Endodermal cell (in vitro differentiated cells): ENCODE results near the gene CHODL. TPM values are rescaled to one million over a fixed set of nuclear protein-coding genes. Genes with fewer than 3 reads are reported as not detected.

Source experiments
- DNase-seq: peaks from one replicate; pipeline ENCODE4 v3.0.0-alpha.2; 2017
- H3K27ac ChIP-seq: 2 replicates; pipeline ENCODE4 v1.5.1; 2013; ENCODE audit warnings: mild to moderate bottlenecking, low read depth, low read length, moderate library complexity
- H3K27me3 ChIP-seq: 2 replicates; pipeline ENCODE4 v1.6.1; 2013; ENCODE audit warnings: mild to moderate bottlenecking, low read length, moderate library complexity; ENCODE audit not compliant: insufficient read depth, control insufficient read depth, poor library complexity, severe bottlenecking
- H3K36me3 ChIP-seq: 2 replicates; pipeline ENCODE4 v1.7.0; 2013; ENCODE audit warnings: mild to moderate bottlenecking, low read length, moderate library complexity; ENCODE audit not compliant: control insufficient read depth, insufficient read depth
- H3K4me1 ChIP-seq: one replicate; pipeline ENCODE4 v1.7.0; 2013; ENCODE audit warnings: low read length; ENCODE audit not compliant: control insufficient read depth, insufficient read depth
- H3K4me3 ChIP-seq: 2 replicates; pipeline ENCODE4 v1.5.1; 2013; ENCODE audit warnings: mild to moderate bottlenecking, low read length, moderate library complexity
- H3K9ac ChIP-seq: 2 replicates; pipeline ENCODE4 v1.6.1; 2013; ENCODE audit warnings: mild to moderate bottlenecking, low read length, moderate library complexity; ENCODE audit not compliant: poor library complexity, severe bottlenecking; ENCODE audit errors: extremely low read depth
- H3K9me3 ChIP-seq: 2 replicates; pipeline ENCODE4 v1.6.1; 2013; ENCODE audit warnings: mild to moderate bottlenecking, low read length, moderate library complexity; ENCODE audit not compliant: control insufficient read depth
- H3K27ac Mint-ChIP-seq: 2 replicates; pipeline ENCODE4 v1.8.0; 2020; ENCODE audit warnings: mixed read lengths
- H3K27me3 Mint-ChIP-seq: 2 replicates; pipeline ENCODE4 v1.8.0; 2021; ENCODE audit warnings: mild to moderate bottlenecking, mixed read lengths; ENCODE audit not compliant: insufficient read depth
- H3K36me3 Mint-ChIP-seq: 2 replicates; pipeline ENCODE4 v1.8.0; 2020; ENCODE audit warnings: low read depth, mixed read lengths
- H3K4me1 Mint-ChIP-seq: 2 replicates; pipeline ENCODE4 v1.8.0; 2020; ENCODE audit warnings: mixed read lengths
- H3K4me3 Mint-ChIP-seq: 2 replicates; pipeline ENCODE4 v1.8.0; 2020; ENCODE audit warnings: mild to moderate bottlenecking, moderate library complexity, mixed read lengths
- H3K9me3 Mint-ChIP-seq: 2 replicates; pipeline ENCODE4 v1.8.0; 2020; ENCODE audit warnings: mild to moderate bottlenecking, mixed read lengths
- CTCF ChIP-seq: fragments of 200-600 bp; sonication (generic); conservative IDR thresholded peaks from 2 replicates; pipeline ENCODE4 v1.5.0; 2021; ENCODE audit warnings: antibody characterized with exemption, mild to moderate bottlenecking
- WGBS, 2 experiments: methylation state at CpG; one replicate each; pipeline versions ENCODE4 v1.1.5 to v1.1.7; 2013; ENCODE audit warnings: missing lambda C conversion rate in 2 of 2, mixed read lengths in 1 of 2; ENCODE audit not compliant: insufficient coverage in 1 of 2, insufficient read length in 1 of 2; 5-methylcytosine and 5-hydroxymethylcytosine counted together
- total RNA-seq, 2 donors: library from RNA; stranded (reverse); fragmentation: NEBNext Ultra II Directional in 1 of 2; extraction: Animal tissue kit (Norgen Biotek cat#: 25700) in 1 of 2; gene quantifications; 2 replicates in 1 of 2; 3 replicates in 1 of 2; pipeline ENCODE4 v1.2.1, GENCODE V29; 2021

CHODL gene
- total RNA-seq, 2 donors from 2014 or later = 2.2 to 4.2 TPM

GRCh38 chr21:18265944-18266343 lies 21.3 kb downstream of the CHODL start:
- TF ChIP-seq CTCF = no peak
- no peaks in the 10 kb centered on the region for H3K4me1 Mint-ChIP-seq
- Histone ChIP-seq H3K36me3 (no peaks in the 10 kb centered on the region), H3K9ac (no peak overlapping the region), H3K4me3 (no peak overlapping the region), H3K27ac (no peak overlapping the region), H3K4me1 (no peaks in the 10 kb centered on the region), H3K27me3 (no peaks in the 10 kb centered on the region), H3K9me3 (peaks cover 10% of the 10 kb centered on the region)
- DNase-seq = no peak
- no peaks in the 10 kb centered on the region for H3K36me3 Mint-ChIP-seq
- no CpG with 5 or more reads among the region's 2 CpGs for WGBS, 2 experiments
- peaks cover 10% of the 10 kb centered on the region for H3K9me3 Mint-ChIP-seq
- H3K27me3 Mint-ChIP-seq = no peaks in the 10 kb centered on the region
- no peak overlapping the region for H3K27ac Mint-ChIP-seq
- H3K4me3 Mint-ChIP-seq = no peak overlapping the region

- no peak overlapping the region for H3K27ac Mint-ChIP-seq
- Histone ChIP-seq H3K9ac (no peak overlapping the region), H3K4me3 (no peak overlapping the region), H3K36me3 (no peaks in the 10 kb centered on the region), H3K27ac (no peak overlapping the region), H3K9me3 (peaks cover 10% of the 10 kb centered on the region), H3K27me3 (no peaks in the 10 kb centered on the region), H3K4me1 (no peaks in the 10 kb centered on the region)
- WGBS, 2 experiments = 95 to 100% methylated on average over 1 of the region's 1 CpG
- H3K4me1 Mint-ChIP-seq = no peaks in the 10 kb centered on the region
- H3K4me3 Mint-ChIP-seq = no peak overlapping the region
- no peaks in the 10 kb centered on the region for H3K27me3 Mint-ChIP-seq
- no peak for TF ChIP-seq CTCF
- DNase-seq = no peak
- H3K9me3 Mint-ChIP-seq = peaks cover 10% of the 10 kb centered on the region
- no peaks in the 10 kb centered on the region for H3K36me3 Mint-ChIP-seq
Observed at GRCh38 chr21:18267496-18267895, 22.9 kb downstream of the CHODL start.

- Histone ChIP-seq H3K9me3 (peaks cover 10% of the 10 kb centered on the region), H3K4me1 (no peaks in the 10 kb centered on the region), H3K9ac (no peak overlapping the region), H3K27me3 (no peaks in the 10 kb centered on the region), H3K4me3 (no peak overlapping the region), H3K36me3 (no peaks in the 10 kb centered on the region), H3K27ac (no peak overlapping the region)
- no peak overlapping the region for H3K27ac Mint-ChIP-seq
- H3K27me3 Mint-ChIP-seq = no peaks in the 10 kb centered on the region
- DNase-seq = no peak
- no CpG with 5 or more reads among the region's 1 CpG for WGBS, 2 experiments
- H3K36me3 Mint-ChIP-seq = no peaks in the 10 kb centered on the region
- H3K9me3 Mint-ChIP-seq = peaks cover 10% of the 10 kb centered on the region
- no peak for TF ChIP-seq CTCF
- no peaks in the 10 kb centered on the region for H3K4me1 Mint-ChIP-seq
- no peak overlapping the region for H3K4me3 Mint-ChIP-seq
Observed at GRCh38 chr21:18268906-18269305, 24.3 kb downstream of the CHODL start.
